Sigmoid colon (tissue), 7 donors: ENCODE data around the gene DENND4A. TPM values are rescaled to one million over a fixed set of nuclear protein-coding genes. Genes with fewer than 3 reads are reported as not detected.

Experiments
- DNase-seq: peaks from one replicate; pipeline ENCODE4 v3.0.0-alpha.2; 2019
- H3K27ac ChIP-seq, 4 donors: fragments of 200-600 bp; sonication (generic); one replicate each; pipeline ENCODE4 v1.5.1; 2016 to 2019; ENCODE audit warnings: mild to moderate bottlenecking in 1 of 4
- H3K27me3 ChIP-seq, 3 donors: fragments of 200-600 bp; sonication (generic); one replicate each; pipeline ENCODE4 v1.5.1; 2019; ENCODE audit warnings: mild to moderate bottlenecking in 1 of 3
- H3K36me3 ChIP-seq, 4 donors: fragments of 200-600 bp; sonication (generic); one replicate each; pipeline ENCODE4 v1.5.1; 2016 to 2019
- H3K4me1 ChIP-seq, 4 donors: fragments of 200-600 bp; sonication (generic); one replicate each; pipeline ENCODE4 v1.5.1; 2017 to 2019
- H3K4me3 ChIP-seq, 4 donors: fragments of 200-600 bp; sonication (generic); one replicate each; pipeline ENCODE4 v1.5.1; 2017 to 2019; ENCODE audit warnings: mild to moderate bottlenecking in 2 of 4, moderate library complexity in 1 of 4
- H3K9me3 ChIP-seq, 4 donors: fragments of 200-600 bp in 3 of 4; sonication (generic) in 3 of 4; one replicate each; pipeline versions ENCODE4 v1.5.1 to v1.6.1; 2013 to 2019
- CTCF ChIP-seq, 4 experiments: fragments of 450-650 bp in 3 of 4; fragments of 200-600 bp in 1 of 4; IDR thresholded peaks; one replicate each; pipeline ENCODE4 v1.5.1; 2016 to 2019; ENCODE audit warnings: antibody characterized with exemption in 4 of 4, mild to moderate bottlenecking in 3 of 4, moderate library complexity in 2 of 4
- EP300 ChIP-seq, 4 donors: sonication (generic); formaldehyde crosslinking; IDR thresholded peaks; one replicate each; pipeline ENCODE4 v1.6.1; 2017; ENCODE audit warnings: antibody characterized with exemption in 4 of 4
- POLR2A ChIP-seq, 2 donors: fragments of 450-650 bp; IDR thresholded peaks; one replicate each; pipeline ENCODE4 v1.6.1; 2016; ENCODE audit warnings: antibody characterized with exemption in 2 of 2, mild to moderate bottlenecking in 2 of 2, moderate library complexity in 2 of 2
- POLR2AphosphoS5 ChIP-seq, 4 donors: sonication (generic); formaldehyde crosslinking; IDR thresholded peaks; one replicate each; pipeline ENCODE4 v1.6.1; 2017; ENCODE audit warnings: antibody characterized with exemption in 4 of 4
- WGBS, 2 donors: extraction: QIAGEN DNeasy Blood & Tissue Kit; methylation state at CpG; one replicate each; pipeline ENCODE4 v1.1.7; 2013; 5-methylcytosine and 5-hydroxymethylcytosine counted together
- intact Hi-C: fragments of 100-400 bp; cut with DNase I; formaldehyde crosslinking; loops from one replicate; pipeline ENCODE4 v1.15.1; 2023
- polyA plus RNA-seq, 3 donors: library from polyadenylated mRNA; stranded (reverse); fragments of 200-250 nt; gene quantifications; one replicate each; pipeline ENCODE4 v1.2.3, GENCODE V29; 2013
- total RNA-seq, 4 donors: library from RNA; depleted of rRNA; stranded (reverse); fragments of >200 nt; gene quantifications; one replicate each; pipeline ENCODE4 v1.1.0, GENCODE V29; 2016
- donor health status: healthy with polysubstance abuse.
- donor health status: Bipolar disorder and iron deficiency.
- donor health status: healthy.

Gene DENND4A
- total and polyA plus RNA-seq, 7 donors: 2.4 to 46.1 (median 29.3) TPM

GRCh38 chr15:65793818-65794104, 1.7 kb upstream of the DENND4A start:
- Histone ChIP-seq H3K4me1 (peaks cover 0 to 25% (median 14%) of the 10 kb centered on the region in 4 donors), H3K27ac (no peak overlapping the region), H3K4me3 (no peak overlapping the region), H3K36me3 (no peaks in the 10 kb centered on the region), H3K9me3 (no peaks in the 10 kb centered on the region), H3K27me3 (no peaks in the 10 kb centered on the region)
- DNase-seq: no peak
- intact Hi-C loops: loop anchor here (2.0 kb wide), 1 partner anchor 39 kb away; no protein-coding TSS in a partner anchor
- WGBS, 2 donors: 97 to 98% methylated on average over 2 of the region's 2 CpGs
- TF ChIP-seq POLR2AphosphoS5 (IDR thresholded peaks at IDR 0.05): no peak
- TF ChIP-seq EP300 (IDR thresholded peaks at IDR 0.05): no peak
- no peak for TF ChIP-seq POLR2A (IDR thresholded peaks at IDR 0.05)
- no peak for TF ChIP-seq CTCF (IDR thresholded peaks at IDR 0.05)

- H3K4me1 ChIP-seq: peaks cover 0 to 25% (median 14%) of the 10 kb centered on the region in 4 donors
- H3K4me3 ChIP-seq: peak overlapping the region; percentile 73 to 94 (median 82)
- DNase-seq: no peak
- TF ChIP-seq EP300 (IDR thresholded peaks at IDR 0.05) (no peak), POLR2A (IDR thresholded peaks at IDR 0.05) (no peak), CTCF (IDR thresholded peaks at IDR 0.05) (no peak), POLR2AphosphoS5 (IDR thresholded peaks at IDR 0.05) (no peak)
- WGBS, 2 donors: 91 to 95% methylated on average over 13 of the region's 13 CpGs
- H3K27me3 ChIP-seq: no peaks in the 10 kb centered on the region
- intact Hi-C loops: loop anchor here (1.0 to 2.0 kb wide), 2 partner anchors 40 to 76 kb away; partner anchors contain the start of gene RAB11A
- H3K27ac ChIP-seq: peak overlapping the region; percentile 97 to 99 (median 98)
- H3K9me3 ChIP-seq: no peaks in the 10 kb centered on the region
- no peaks in the 10 kb centered on the region for H3K36me3 ChIP-seq
These were observed 1.1 kb upstream of the DENND4A start for GRCh38 chr15:65792988-65793817.

GRCh38 chr15:65791335-65792137, 557 bp downstream of the DENND4A start:
- 0 to 1% methylated on average over 69 of the region's 69 CpGs for WGBS, 2 donors
- Histone ChIP-seq H3K27me3 (no peaks in the 10 kb centered on the region), H3K4me3 (peak overlapping the region; percentile 73 to 94 (median 82)), H3K36me3 (no peaks in the 10 kb centered on the region), H3K9me3 (no peaks in the 10 kb centered on the region), H3K27ac (peak overlapping the region; percentile 97 to 99 (median 98)), H3K4me1 (peaks cover 0 to 33% (median 19%) of the 10 kb centered on the region in 4 donors)
- peak in 1 of 2 donors; percentile 11 for TF ChIP-seq POLR2A (IDR thresholded peaks at IDR 0.05)
- TF ChIP-seq EP300 (IDR thresholded peaks at IDR 0.05): peak in 2 of 4 donors; percentile 3 to 30
- TF ChIP-seq POLR2AphosphoS5 (IDR thresholded peaks at IDR 0.05): peak in 1 of 4 donors; percentile 61
- no peak for TF ChIP-seq CTCF (IDR thresholded peaks at IDR 0.05)
- DNase-seq: peak; percentile 89
- intact Hi-C loops: loop anchor here (1.0 to 2.0 kb wide), 2 partner anchors 41 to 78 kb away; partner anchors contain the start of gene RAB11A

- Histone ChIP-seq H3K4me3 (peak overlapping the region; percentile 73 to 94 (median 82)), H3K9me3 (no peaks in the 10 kb centered on the region), H3K4me1 (peaks cover 0 to 33% (median 19%) of the 10 kb centered on the region in 4 donors), H3K36me3 (no peaks in the 10 kb centered on the region), H3K27ac (peak overlapping the region; percentile 97 to 99 (median 98)), H3K27me3 (no peaks in the 10 kb centered on the region)
- intact Hi-C loops: no loop called here
- TF ChIP-seq POLR2A (IDR thresholded peaks at IDR 0.05) (no peak), CTCF (IDR thresholded peaks at IDR 0.05) (no peak), POLR2AphosphoS5 (IDR thresholded peaks at IDR 0.05) (peak in 1 of 4 donors; percentile 21), EP300 (IDR thresholded peaks at IDR 0.05) (no peak)
- WGBS, 2 donors: 5 to 6% methylated on average over 14 of the region's 14 CpGs
- DNase-seq: no peak
These were observed 1.3 kb downstream of the DENND4A start for GRCh38 chr15:65790694-65791334.
